H7 (cell line): ENCODE data around the gene RNU6-1. TPM values are rescaled to one million over a fixed set of nuclear protein-coding genes. Genes with fewer than 3 reads are reported as not detected.

Source experiments
- DNase-seq: peaks from one replicate; pipeline ENCODE4 v3.0.0; 2012
- H3K27me3 ChIP-seq: 2 replicates; pipeline ENCODE4 v1.6.0; 2011; ENCODE audit warnings: mild to moderate bottlenecking, low read length; ENCODE audit not compliant: control insufficient read depth, insufficient read depth
- H3K36me3 ChIP-seq: replicated peaks from 2 replicates; pipeline ENCODE4 v1.5.1; 2011; ENCODE audit warnings: low read length; ENCODE audit not compliant: control insufficient read depth, insufficient read depth
- H3K4me3 ChIP-seq: 2 replicates; pipeline ENCODE4 v1.5.1; 2011; ENCODE audit warnings: low read depth, mild to moderate bottlenecking, control low read depth, low read length, moderate library complexity; ENCODE audit not compliant: insufficient read depth
- total RNA-seq: library from RNA; depleted of rRNA; stranded (reverse); fragments of >200 nt; shearing (Covaris generic); gene quantifications from 2 replicates; pipeline ENCODE4 v1.2.3, GENCODE V29; 2014; rRNA removed

Gene RNU6-1
- total RNA-seq, 1 experiment from 2014 or later: not detected

- no peaks in the 10 kb centered on the region for H3K36me3 ChIP-seq
- H3K27me3 ChIP-seq: no peaks in the 10 kb centered on the region
These were observed 43.4 kb downstream of the RNU6-1 start for GRCh38 chr15:67796196-67797127.

GRCh38 chr15:67794832-67795574 is 44.8 kb downstream of the RNU6-1 start:
- DNase-seq: no peak
- Histone ChIP-seq H3K36me3 (no peaks in the 10 kb centered on the region), H3K4me3 (no peak overlapping the region), H3K27me3 (no peaks in the 10 kb centered on the region)

More at GRCh38 chr15:67796196-67797127, 43.4 kb downstream of the RNU6-1 start:
- no peak overlapping the region for H3K4me3 ChIP-seq
- DNase-seq: no peak

GRCh38 chr15:67792250-67792942 is 47.4 kb downstream of the RNU6-1 start:
- Histone ChIP-seq H3K4me3 (no peak overlapping the region), H3K36me3 (no peaks in the 10 kb centered on the region), H3K27me3 (no peaks in the 10 kb centered on the region)
- DNase-seq: no peak

- Histone ChIP-seq H3K36me3 (no peaks in the 10 kb centered on the region), H3K27me3 (no peaks in the 10 kb centered on the region; the same call in 1 of the 2 replicates), H3K4me3 (no peak overlapping the region)
- DNase-seq: no peak
These were observed 49.1 kb downstream of the RNU6-1 start for GRCh38 chr15:67790610-67791319.

Other genes starting within 250 kb of the RNU6-1 start
- 0.11 TPM in 1 of 2 replicates, not detected in the other for gene SKOR1, start 14.5 kb downstream of the RNU6-1 start, total RNA-seq
- 23.7 and 39.6 TPM in 2 replicates for gene PIAS1, start 214.3 kb upstream of the RNU6-1 start, total RNA-seq